Measurements from ENCODE around the gene SUMF2. TPM values are rescaled to one million over a fixed set of nuclear protein-coding genes. Genes with fewer than 3 reads are reported as not detected.
A peak's percentile ranks its signal among the peaks of the same experiment; 100 is the strongest.
"Not testable (repeated sequence)": the region's sequence is repeated elsewhere in the genome, so short reads cannot be mapped to it uniquely, and the experiment has no call there.

SUMF2 gene
- total and polyA plus RNA-seq, 4 donors: 92.1 to 147 (median 128) TPM

DNA sequence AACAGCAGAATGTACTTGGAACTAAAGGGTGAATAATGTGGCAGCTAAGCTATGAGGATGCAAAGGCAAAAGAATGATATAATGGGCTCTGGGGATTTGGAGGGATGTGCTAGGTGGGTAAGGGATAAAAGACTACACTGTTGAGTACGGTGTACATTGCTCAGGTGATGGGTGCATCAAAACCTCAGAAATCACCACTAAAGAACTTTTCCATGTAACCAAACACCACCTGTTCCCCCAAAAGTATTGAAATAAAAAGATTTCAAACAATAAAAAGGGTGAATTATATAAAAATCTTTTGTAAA is 43.8 kb downstream of the SUMF2 start:
- 94 to 95% methylated on average over 1 of the region's 1 CpG for WGBS, 2 donors
- DNase-seq (no peak), ATAC-seq (ENCODE audit: insufficient read depth, low FRiP score) (no peak)
- Histone ChIP-seq H3K9me3 (ENCODE audit: control insufficient read depth in 4 of 4, insufficient read depth in 3 of 4, low read length in 3 of 4) (no peaks in the 10 kb centered on the region), H3K9ac (ENCODE audit: insufficient read depth in 1 of 2, low read length in 2 of 2) (no peak overlapping the region), H3K4me1 (ENCODE audit: control insufficient read depth in 5 of 5, insufficient read depth in 5 of 5, low read length in 5 of 5) (peaks cover 0 to 9% (median 7%) of the 10 kb centered on the region in 5 donors), H3K27ac (ENCODE audit: low read depth in 1 of 2, low read length in 1 of 2) (no peak overlapping the region), H3K36me3 (ENCODE audit: control insufficient read depth in 4 of 4, insufficient read depth in 4 of 4, low read length in 4 of 4) (peaks cover 5 to 8% (median 6%) of the 10 kb centered on the region in 4 donors), H3K27me3 (ENCODE audit: control insufficient read depth in 3 of 3, insufficient read depth in 3 of 3, low read length in 2 of 3) (no peaks in the 10 kb centered on the region), H3K4me3 (no peak overlapping the region)
- TF ChIP-seq CTCF (IDR thresholded peaks at IDR 0.05; ENCODE audit: control extremely low read depth, extremely low read depth): no peak

DNA sequence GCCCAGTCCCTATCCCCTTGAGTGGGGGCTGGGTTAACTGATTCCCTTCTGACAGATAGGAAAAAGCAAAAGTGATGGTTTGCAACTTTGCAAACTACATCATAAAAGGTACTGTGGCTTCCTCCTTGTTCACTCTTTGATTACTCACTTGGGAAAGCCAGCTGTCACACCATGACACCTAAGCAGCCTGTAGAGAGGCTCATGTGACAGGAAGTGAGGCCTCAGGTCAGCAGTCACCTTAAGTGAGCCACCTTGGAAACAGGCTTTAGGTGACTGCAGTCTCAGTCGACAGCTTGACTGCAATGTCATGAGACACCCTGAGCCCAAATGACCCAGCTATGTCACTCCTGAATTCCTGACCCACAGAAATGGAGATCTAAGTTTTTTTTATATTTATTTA is 46.5 kb downstream of the SUMF2 start:
- Histone ChIP-seq H3K36me3 (ENCODE audit: control insufficient read depth in 4 of 4, insufficient read depth in 4 of 4, low read length in 4 of 4) (peaks cover 0 to 5% (median 0%) of the 10 kb centered on the region in 4 donors), H3K27me3 (ENCODE audit: control insufficient read depth in 3 of 3, insufficient read depth in 3 of 3, low read length in 2 of 3) (peaks cover 0 to 3% (median 2%) of the 10 kb centered on the region in 3 donors), H3K4me1 (ENCODE audit: control insufficient read depth in 5 of 5, insufficient read depth in 5 of 5, low read length in 5 of 5) (peaks cover 0 to 3% (median 0%) of the 10 kb centered on the region in 5 donors), H3K9ac (ENCODE audit: insufficient read depth in 1 of 2, low read length in 2 of 2) (no peak overlapping the region), H3K27ac (ENCODE audit: low read depth in 1 of 2, low read length in 1 of 2) (no peak overlapping the region), H3K4me3 (no peak overlapping the region), H3K9me3 (ENCODE audit: control insufficient read depth in 4 of 4, insufficient read depth in 3 of 4, low read length in 3 of 4) (no peaks in the 10 kb centered on the region)
- no peak for TF ChIP-seq CTCF (IDR thresholded peaks at IDR 0.05; ENCODE audit: control extremely low read depth, extremely low read depth)
- 66 to 79% methylated on average over 1 of the region's 1 CpG for WGBS, 2 donors
- no peak for DNase-seq
- ATAC-seq (ENCODE audit: insufficient read depth, low FRiP score): no peak

DNA sequence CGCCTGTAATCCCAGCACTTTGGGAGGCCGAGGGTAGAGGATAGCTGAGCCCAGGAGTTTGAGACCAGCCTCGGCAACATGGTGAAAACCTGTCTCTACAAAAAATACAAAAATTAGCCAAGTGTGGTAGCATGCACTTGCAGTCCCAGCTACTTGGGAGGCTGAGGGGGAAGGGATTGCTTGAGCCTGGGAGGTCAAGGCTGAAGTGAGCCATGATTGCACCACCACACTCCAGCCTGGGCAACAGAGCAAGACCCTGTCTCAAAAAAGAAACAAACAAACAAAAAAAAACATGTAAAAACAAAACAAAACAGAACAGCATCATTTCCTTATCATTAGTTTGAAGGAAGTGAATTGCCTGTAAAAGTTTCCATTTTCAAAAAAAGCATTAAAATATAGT is 48.2 kb downstream of the SUMF2 start:
- H3K4me3 ChIP-seq; H3K36me3 ChIP-seq (ENCODE audit: control insufficient read depth in 4 of 4, insufficient read depth in 4 of 4, low read length in 4 of 4); ATAC-seq (ENCODE audit: insufficient read depth, low FRiP score); H3K27ac ChIP-seq (ENCODE audit: low read depth in 1 of 2, low read length in 1 of 2); H3K9ac ChIP-seq (ENCODE audit: insufficient read depth in 1 of 2, low read length in 2 of 2); H3K4me1 ChIP-seq (ENCODE audit: control insufficient read depth in 5 of 5, insufficient read depth in 5 of 5, low read length in 5 of 5); H3K27me3 ChIP-seq (ENCODE audit: control insufficient read depth in 3 of 3, insufficient read depth in 3 of 3, low read length in 2 of 3); DNase-seq; H3K9me3 ChIP-seq (ENCODE audit: control insufficient read depth in 4 of 4, insufficient read depth in 3 of 4, low read length in 3 of 4): not testable (repeated sequence)
- 95 to 96% methylated on average over 3 of the region's 3 CpGs for WGBS, 2 donors

DNA sequence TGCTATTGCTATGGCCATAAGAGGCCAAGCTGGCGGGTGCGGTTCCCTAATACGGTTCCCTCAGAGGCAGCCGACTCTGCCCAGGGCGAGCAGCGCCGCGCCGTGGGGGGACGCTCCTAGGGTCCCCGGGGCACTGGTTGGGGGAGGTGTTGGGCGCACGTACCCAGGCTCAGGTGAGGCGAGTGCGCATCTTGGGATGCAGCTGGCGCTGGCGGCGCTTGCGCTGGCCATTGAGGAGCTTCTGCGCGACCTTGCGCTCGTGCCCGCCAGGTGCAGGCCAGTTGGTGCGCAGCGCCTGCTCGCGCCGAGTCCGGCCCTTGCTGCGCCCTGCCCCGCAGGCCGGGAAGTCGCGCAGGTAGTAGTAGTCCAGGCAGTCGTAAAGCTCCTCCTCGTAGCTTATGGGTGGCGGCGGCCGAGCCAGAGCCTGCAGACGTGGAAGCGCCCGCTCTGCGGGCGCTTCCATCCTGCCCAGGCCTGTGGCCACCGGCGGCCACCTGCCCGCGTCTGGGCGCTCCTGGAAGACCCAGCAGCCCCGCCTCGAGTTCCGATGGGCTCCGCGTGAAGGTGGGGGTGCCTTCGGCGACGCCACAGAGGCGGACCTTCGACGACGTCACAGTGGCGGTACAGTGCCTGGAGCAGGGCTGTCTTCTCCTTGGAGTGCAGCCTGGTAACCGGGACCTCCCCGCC is 51.9 kb downstream of the SUMF2 start, which contains the start of gene NUPR2:
TSS of gene NUPR2 (minus strand) at position 566 of the 687 bp plus-strand sequence. CDS start at position 463, 103 bp downstream.
- no peak within 1 kb of the TSS for H3K4me3 ChIP-seq
- peak; percentile 41 for ATAC-seq (ENCODE audit: insufficient read depth, low FRiP score)
- peaks cover 0 to 6% (median 3%) of the 10 kb centered on the region in 3 donors for H3K27me3 ChIP-seq (ENCODE audit: control insufficient read depth in 3 of 3, insufficient read depth in 3 of 3, low read length in 2 of 3)
- H3K36me3 ChIP-seq (ENCODE audit: control insufficient read depth in 4 of 4, insufficient read depth in 4 of 4, low read length in 4 of 4): no peaks in the 10 kb centered on the region
- H3K4me1 ChIP-seq (ENCODE audit: control insufficient read depth in 5 of 5, insufficient read depth in 5 of 5, low read length in 5 of 5): no peaks in the 10 kb centered on the region
- no peaks in the 10 kb centered on the region for H3K9me3 ChIP-seq (ENCODE audit: control insufficient read depth in 4 of 4, insufficient read depth in 3 of 4, low read length in 3 of 4)
- H3K9ac ChIP-seq (ENCODE audit: insufficient read depth in 1 of 2, low read length in 2 of 2): no peak within 1 kb of the TSS
- TF ChIP-seq CTCF (IDR thresholded peaks at IDR 0.05; ENCODE audit: control extremely low read depth, extremely low read depth): no peak
- no peak within 1 kb of the TSS for H3K27ac ChIP-seq (ENCODE audit: low read depth in 1 of 2, low read length in 1 of 2)
- DNase-seq: peak in 2 of 3 donors; percentile 17 to 30
- WGBS, 2 donors: 9% methylated on average over 55 to 65 of the region's 65 CpGs

Data from lung (tissue), 12 donors.